Endothelial cell of umbilical vein (primary cell): ENCODE data around the gene SLC35D1. TPM values are rescaled to one million over a fixed set of nuclear protein-coding genes. Genes with fewer than 3 reads are reported as not detected.

Experiments used
- BruUV-seq: library from RNA; stranded (reverse); fragments of 400-500 nt; replicated peaks from 2 replicates; lab custom pipeline; 2021; lab: Mats Ljungman, UMichigan
- CTCF ChIA-PET: fragments of 300-600, 350-600 bp; sonication (Branson Sonifier 250); formaldehyde crosslinking; loops from one replicate; lab custom pipeline; 2021; ENCODE audit warnings: antibody characterized with exemption, inconsistent platforms; lab: Charles Lee
- POLR2A ChIA-PET: fragments of 300-600, 350-600 bp; sonication (Branson Sonifier 250); formaldehyde crosslinking; loops from one replicate; lab custom pipeline; 2021; ENCODE audit warnings: antibody characterized with exemption, inconsistent platforms; lab: Charles Lee
- DNase-seq: peaks from one replicate; pipeline ENCODE4 v3.0.0-alpha.2; 2011; ENCODE audit warnings: low read depth, low spot score
- FAIRE-seq: peaks from 2 replicates; lab custom pipeline; 2011; peaks lifted over from hg19 to GRCh38; lab: Jason Lieb, UNC
- H2AFZ ChIP-seq: 2 replicates; pipeline ENCODE4 v1.6.0; 2012; ENCODE audit warnings: low read depth, low read length, control low read depth, inconsistent platforms
- H3K27ac ChIP-seq: 2 replicates; pipeline ENCODE4 v1.5.1; 2011; ENCODE audit warnings: low read depth, mild to moderate bottlenecking, control low read depth, low read length, moderate library complexity; ENCODE audit not compliant: insufficient read depth
- H3K27me3 ChIP-seq, 2 experiments: 2 replicates each; pipeline versions ENCODE4 v1.6.0 to v1.6.1; 2011; ENCODE audit warnings: low read length in 2 of 2, mixed read lengths in 1 of 2; ENCODE audit not compliant: control insufficient read depth in 2 of 2, insufficient read depth in 2 of 2
- H3K36me3 ChIP-seq, 2 experiments: 2 replicates in 1 of 2; 3 replicates in 1 of 2; pipeline ENCODE4 v1.5.1; 2011; ENCODE audit warnings: low read length in 2 of 2, mild to moderate bottlenecking in 1 of 2, moderate library complexity in 1 of 2; ENCODE audit not compliant: control insufficient read depth in 2 of 2, insufficient read depth in 2 of 2; ENCODE audit errors: extremely low read depth in 1 of 2
- H3K4me1 ChIP-seq: 3 replicates; pipeline ENCODE4 v1.5.1; 2011; ENCODE audit warnings: mild to moderate bottlenecking, low read length; ENCODE audit not compliant: control insufficient read depth, insufficient read depth; ENCODE audit errors: extremely low read depth
- H3K4me2 ChIP-seq: 2 replicates; pipeline ENCODE4 v1.6.1; 2011; ENCODE audit warnings: low read length, control low read depth, mixed read lengths; ENCODE audit not compliant: insufficient read depth
- H3K4me3 ChIP-seq, 3 experiments: fragments of 200-600 bp in 1 of 3; sonication (generic), shearing (Covaris generic) in 1 of 3; replicated peaks in 1 of 3; 2 replicates each; pipeline ENCODE4 v1.5.1; 2011 to 2016; ENCODE audit warnings: control low read depth in 3 of 3, low read length in 3 of 3, mild to moderate bottlenecking in 2 of 3, inconsistent platforms in 1 of 3, low read depth in 1 of 3, moderate library complexity in 1 of 3; ENCODE audit not compliant: insufficient read depth in 1 of 3
- H3K79me2 ChIP-seq: 2 replicates; pipeline ENCODE4 v1.6.0; 2012; ENCODE audit warnings: low read length, inconsistent platforms; ENCODE audit not compliant: control insufficient read depth, insufficient read depth
- H3K9ac ChIP-seq: replicated peaks from 2 replicates; pipeline ENCODE3; 2011; ENCODE audit warnings: low read length, control low read depth; ENCODE audit not compliant: insufficient read depth; ENCODE audit errors: extremely low read depth
- H3K9me1 ChIP-seq: replicated peaks from 3 replicates; pipeline ENCODE4 v1.6.0; 2011; ENCODE audit warnings: mild to moderate bottlenecking, low read length; ENCODE audit not compliant: control insufficient read depth, insufficient read depth; ENCODE audit errors: extremely low read depth
- H3K9me3 ChIP-seq: replicated peaks from 2 replicates; pipeline ENCODE4 v1.5.1; 2012; ENCODE audit warnings: low read length, inconsistent platforms; ENCODE audit not compliant: control insufficient read depth, insufficient read depth
- H4K20me1 ChIP-seq: replicated peaks from 2 replicates; pipeline ENCODE3; 2011; ENCODE audit warnings: mild to moderate bottlenecking, low read length; ENCODE audit not compliant: control insufficient read depth, insufficient read depth; ENCODE audit errors: extremely low read depth
- CTCF ChIP-seq, 2 donors: IDR thresholded peaks; 1 replicate in 1 of 2; 2 replicates in 1 of 2; pipeline ENCODE4 v1.5.1; 2011; ENCODE audit warnings: low read length in 2 of 2, mild to moderate bottlenecking in 2 of 2, moderate library complexity in 2 of 2, control low read depth in 1 of 2, inconsistent platforms in 1 of 2, low read depth in 1 of 2; ENCODE audit not compliant: insufficient read depth in 1 of 2; ENCODE audit errors: extremely low read depth in 1 of 2
- GATA2 ChIP-seq: IDR thresholded peaks from 2 replicates; pipeline ENCODE4 v1.7.0; 2011; ENCODE audit warnings: low read depth, mild to moderate bottlenecking, moderate library complexity, mixed read lengths, low read length; ENCODE audit not compliant: insufficient read length, insufficient read depth
- MAX ChIP-seq: IDR thresholded peaks from 2 replicates; pipeline ENCODE4 v1.6.1; 2011; ENCODE audit not compliant: insufficient read depth, insufficient read length
- MYC ChIP-seq: IDR thresholded peaks from one replicate; pipeline ENCODE4 v1.6.1; 2011; ENCODE audit warnings: mild to moderate bottlenecking, low read depth, low read length
- POLR2A ChIP-seq: IDR thresholded peaks from 2 replicates; pipeline ENCODE4 v1.6.1; 2012; ENCODE audit warnings: low read depth, mild to moderate bottlenecking, control low read depth, low read length
- dilution Hi-C: fragments of 300-500 bp; cut with MboI; formaldehyde crosslinking; loops from one replicate; pipeline ENCODE4 v1.15.0; 2019; ENCODE audit warnings: low sequenced_read_pairs; ENCODE audit not compliant: extremely low pct_ligation_motif_present
- intact Hi-C: fragments of 100-400 bp; cut with micrococcal nuclease; formaldehyde crosslinking; loops from one replicate; pipeline ENCODE4 v1.10.0; 2022
- polyA plus RNA-seq, 4 experiments: library from polyadenylated mRNA; depleted of rRNA in 3 of 4; stranded (reverse) in 3 of 4; unstranded in 1 of 4; fragments of >200 nt; gene quantifications; 2 replicates each; pipeline versions ENCODE4 v1.2.1 to v1.2.3, GENCODE V29; 2011 to 2012; ENCODE audit warnings: missing spikeins in 1 of 4
- total RNA-seq: library from RNA; stranded (reverse); gene quantifications from 2 replicates; pipeline ENCODE4 v1.2.3, GENCODE V29; 2021

SLC35D1 gene
- total and polyA plus RNA-seq, 2 donors (not counting 3 experiments of a cell fraction or from before 2014, with no cell fraction given), result 3.5 to 6.6 TPM

- no peaks in the 10 kb centered on the region for H3K9me3 ChIP-seq
- ChIA-PET CTCF (interaction anchor here (1.3 to 3.4 kb wide), 6 partner anchors 33 to 159 kb away, joined by 4 to 21 read pairs (median 8); partner anchors contain the start of genes DNAI4 and MIER1), POLR2A (interaction anchor here (1.2 to 1.6 kb wide), 2 partner anchors 33 to 57 kb away, joined by 4 to 5 read pairs; no protein-coding TSS in a partner anchor)
- H3K27ac ChIP-seq, result peak overlapping the region; percentile 74
- peak overlapping the region; percentile 93 for H3K9ac ChIP-seq
- peak; percentile 59 for FAIRE-seq
- H3K27me3 ChIP-seq, result no peaks in the 10 kb centered on the region
- H3K79me2 ChIP-seq, result peaks cover 4% of the 10 kb centered on the region
- intact Hi-C loops (loop anchor here (1.0 to 10.0 kb wide), 4 partner anchors 9 to 412 kb away; partner anchors contain the start of genes DNAI4 and MIER1), dilution Hi-C loops (no loop called here)
- no peaks in the 10 kb centered on the region for H3K9me1 ChIP-seq
- H2AFZ ChIP-seq, result peak overlapping the region; percentile 48
- peak overlapping the region; percentile 72 to 83 (median 81) for H3K4me3 ChIP-seq
- H3K4me1 ChIP-seq, result peaks cover 13% of the 10 kb centered on the region
- peak; percentile 47 for TF ChIP-seq GATA2
- TF ChIP-seq POLR2A, result no peak
- TF ChIP-seq CTCF (IDR thresholded peaks at IDR 0.05; ENCODE audit: extremely low read depth in 1 of 2, insufficient read depth in 1 of 2, low read depth in 1 of 2, low read length in 2 of 2), result no peak
- TF ChIP-seq MYC, result no peak
- no peak for TF ChIP-seq MAX
- no peaks in the 10 kb centered on the region for H4K20me1 ChIP-seq
- TSS peak; percentile 32 for BruUV-seq
- peak; percentile 64 for DNase-seq
- no peaks in the 10 kb centered on the region for H3K36me3 ChIP-seq
- peak overlapping the region; percentile 99 for H3K4me2 ChIP-seq
Observed at GRCh38 chr1:67052741-67053534, 1.0 kb downstream of the SLC35D1 start.
